ENCODE measurements around the gene SPATA33. TPM values are rescaled to one million over a fixed set of nuclear protein-coding genes. Genes with fewer than 3 reads are reported as not detected.

SPATA33 gene
- total RNA-seq, 1 donor from 2014 or later, result 8.5 TPM

DNA sequence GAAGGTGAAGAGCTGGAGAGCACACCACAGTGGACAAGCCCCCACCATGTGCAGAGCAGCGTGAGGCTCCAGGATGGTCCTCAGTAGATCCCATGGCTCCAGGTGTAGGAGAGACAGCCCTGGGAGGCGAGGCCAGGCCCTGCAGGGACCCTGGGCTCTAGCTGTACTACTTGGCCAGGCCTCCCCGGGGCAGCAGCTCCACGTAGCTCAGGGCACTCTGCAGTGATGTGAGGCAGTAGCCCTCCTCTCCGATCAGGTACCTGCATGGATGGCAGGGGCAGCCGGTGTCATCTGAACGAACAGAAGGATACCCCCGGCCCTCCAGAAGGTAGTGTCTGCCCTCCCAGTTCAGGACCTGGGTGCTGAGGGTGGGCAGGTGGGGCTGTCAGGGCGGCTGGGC is 50.1 kb downstream of the SPATA33 start:
- Mint-ChIP-seq H3K36me3 (ENCODE audit: low read depth) (no peaks in the 10 kb centered on the region), H3K4me1 (peaks cover 8% of the 10 kb centered on the region), H3K9me3 (no peaks in the 10 kb centered on the region), H3K27ac (no peak overlapping the region), H3K27me3 (no peaks in the 10 kb centered on the region), H3K4me3 (no peak overlapping the region)
- no peak for DNase-seq
- ChIA-PET POLR2A (no interaction called here), CTCF (interaction anchor here (0.8 to 5.1 kb wide), 2 partner anchors 85 to 153 kb away, joined by 5 to 102 read pairs; no protein-coding TSS in a partner anchor)
- ATAC-seq (ENCODE audit: low read depth), result no peak
- TF ChIP-seq, protein P1, sequence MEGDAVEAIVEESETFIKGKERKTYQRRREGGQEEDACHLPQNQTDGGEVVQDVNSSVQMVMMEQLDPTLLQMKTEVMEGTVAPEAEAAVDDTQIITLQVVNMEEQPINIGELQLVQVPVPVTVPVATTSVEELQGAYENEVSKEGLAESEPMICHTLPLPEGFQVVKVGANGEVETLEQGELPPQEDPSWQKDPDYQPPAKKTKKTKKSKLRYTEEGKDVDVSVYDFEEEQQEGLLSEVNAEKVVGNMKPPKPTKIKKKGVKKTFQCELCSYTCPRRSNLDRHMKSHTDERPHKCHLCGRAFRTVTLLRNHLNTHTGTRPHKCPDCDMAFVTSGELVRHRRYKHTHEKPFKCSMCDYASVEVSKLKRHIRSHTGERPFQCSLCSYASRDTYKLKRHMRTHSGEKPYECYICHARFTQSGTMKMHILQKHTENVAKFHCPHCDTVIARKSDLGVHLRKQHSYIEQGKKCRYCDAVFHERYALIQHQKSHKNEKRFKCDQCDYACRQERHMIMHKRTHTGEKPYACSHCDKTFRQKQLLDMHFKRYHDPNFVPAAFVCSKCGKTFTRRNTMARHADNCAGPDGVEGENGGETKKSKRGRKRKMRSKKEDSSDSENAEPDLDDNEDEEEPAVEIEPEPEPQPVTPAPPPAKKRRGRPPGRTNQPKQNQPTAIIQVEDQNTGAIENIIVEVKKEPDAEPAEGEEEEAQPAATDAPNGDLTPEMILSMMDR (IDR thresholded peaks at IDR 0.05), result no peak
- intact Hi-C loops (cut with micrococcal nuclease), result no loop called here

DNA sequence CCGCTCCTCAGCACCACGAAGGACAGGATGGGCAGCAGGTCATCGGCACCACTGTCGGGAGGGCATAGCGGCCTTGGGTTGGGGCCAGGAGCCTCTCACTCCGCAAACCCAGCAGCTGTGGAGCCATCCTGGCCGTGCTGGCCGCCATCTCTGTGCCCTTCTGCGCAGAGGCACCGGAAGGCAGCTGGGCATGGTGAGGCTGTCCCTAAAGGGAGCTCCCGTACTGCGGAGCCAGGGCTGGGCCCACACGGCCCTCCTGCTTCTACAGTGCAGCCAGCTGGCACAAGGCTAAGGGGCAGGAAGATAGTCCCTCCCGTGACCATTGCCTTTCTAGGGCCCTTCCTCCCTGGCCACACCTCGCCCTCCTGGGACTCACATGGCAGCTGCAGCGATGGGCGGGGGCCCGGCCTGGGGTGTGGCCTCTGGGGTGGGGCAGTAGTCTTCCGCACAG is 50.9 kb downstream of the SPATA33 start:
- Mint-ChIP-seq H3K27ac (no peak overlapping the region), H3K27me3 (no peaks in the 10 kb centered on the region), H3K4me1 (peaks cover 8% of the 10 kb centered on the region), H3K4me3 (no peak overlapping the region), H3K9me3 (no peaks in the 10 kb centered on the region), H3K36me3 (ENCODE audit: low read depth) (no peaks in the 10 kb centered on the region)
- ChIA-PET POLR2A (interaction anchor here (0.8 kb wide), 1 partner anchor 165 kb away, joined by 3 read pairs; the partner anchor contains the start of gene TCF25), CTCF (interaction anchor here (1.8 to 5.1 kb wide), 2 partner anchors 84 to 152 kb away, joined by 7 to 102 read pairs; no protein-coding TSS in a partner anchor)
- TF ChIP-seq, protein P1 (IDR thresholded peaks at IDR 0.05), result no peak
- DNase-seq, result no peak
- intact Hi-C loops (cut with micrococcal nuclease), result no loop called here
- no peak for ATAC-seq (ENCODE audit: low read depth)

DNA sequence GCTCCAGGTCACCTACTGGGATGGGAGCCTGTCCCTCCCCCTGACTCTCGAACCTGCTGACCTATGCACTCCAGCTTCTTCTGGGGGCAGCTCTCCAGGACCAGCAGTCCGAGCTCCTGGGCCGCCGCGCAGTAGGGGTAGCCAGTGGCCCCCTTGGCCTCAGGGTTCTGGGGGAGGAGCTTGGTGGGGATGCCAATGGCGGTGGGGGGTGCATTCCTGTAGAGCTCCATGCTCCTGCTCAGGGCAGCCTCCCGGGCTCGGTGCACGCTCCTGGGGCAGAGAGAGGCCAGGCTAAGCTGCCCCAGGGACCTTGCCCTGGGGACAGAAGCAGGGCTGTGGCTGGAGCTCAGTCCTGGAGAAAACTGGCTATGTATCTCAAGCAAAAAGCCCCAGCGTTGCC is 51.5 kb downstream of the SPATA33 start:
- Mint-ChIP-seq H3K9me3 (no peaks in the 10 kb centered on the region), H3K4me1 (peaks cover 8% of the 10 kb centered on the region), H3K27me3 (no peaks in the 10 kb centered on the region), H3K27ac (no peak overlapping the region), H3K36me3 (ENCODE audit: low read depth) (no peaks in the 10 kb centered on the region), H3K4me3 (no peak overlapping the region)
- intact Hi-C loops (cut with micrococcal nuclease), result no loop called here
- TF ChIP-seq, protein P1 (IDR thresholded peaks at IDR 0.05), result no peak
- ATAC-seq (ENCODE audit: low read depth) (no peak), DNase-seq (no peak)
- ChIA-PET POLR2A (interaction anchor here (0.8 to 2.2 kb wide), 2 partner anchors 9 to 164 kb away, joined by 3 to 5 read pairs; partner anchors contain the start of gene TCF25), CTCF (interaction anchor here (1.8 to 5.1 kb wide), 2 partner anchors 83 to 152 kb away, joined by 7 to 102 read pairs; no protein-coding TSS in a partner anchor)

DNA sequence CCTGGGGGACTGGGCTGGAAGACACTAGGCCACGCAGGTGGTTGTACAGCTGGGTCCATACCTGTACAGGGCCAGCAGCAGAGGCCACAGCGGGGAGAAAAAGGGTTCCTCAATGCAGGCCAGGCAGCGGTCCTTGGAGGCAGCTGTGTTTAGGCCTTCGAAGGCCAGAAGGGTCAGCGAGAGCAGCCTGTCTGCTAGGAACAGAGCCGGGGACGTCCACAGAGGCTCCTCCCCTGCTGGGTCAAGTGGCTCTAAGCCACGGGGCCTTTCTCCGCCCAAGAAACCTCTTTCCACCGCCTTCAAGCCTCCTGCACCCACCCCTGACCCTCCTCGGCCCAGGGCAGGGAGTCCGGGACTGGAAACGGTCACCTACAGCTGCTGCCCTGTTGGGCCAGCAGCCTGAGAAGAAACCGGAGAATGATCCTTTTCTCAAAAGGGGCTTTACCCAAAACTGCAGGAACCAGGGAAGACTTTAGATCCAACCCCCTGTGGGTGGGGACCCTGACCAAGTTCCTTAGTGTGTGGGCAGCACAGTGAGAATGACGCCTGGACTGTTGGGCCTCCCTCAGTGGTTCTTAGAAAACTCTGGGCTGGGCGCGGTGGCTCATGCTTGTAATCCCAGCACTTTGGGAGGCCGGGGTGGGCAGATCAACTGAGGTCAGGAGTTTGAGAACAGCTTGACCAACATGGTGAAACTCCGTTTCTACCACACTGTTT is 52.2 kb downstream of the SPATA33 start:
- TF ChIP-seq, protein P1 (IDR thresholded peaks at IDR 0.05), result no peak
- H3K9me3 Mint-ChIP-seq, result no peaks in the 10 kb centered on the region
- peaks cover 8% of the 10 kb centered on the region for H3K4me1 Mint-ChIP-seq
- ChIA-PET POLR2A (interaction anchor here (1.2 to 2.2 kb wide), 2 partner anchors 10 kb away, joined by 4 to 5 read pairs; no protein-coding TSS in a partner anchor), CTCF (interaction anchor here (1.8 to 5.1 kb wide), 2 partner anchors 83 to 151 kb away, joined by 7 to 102 read pairs; no protein-coding TSS in a partner anchor)
- H3K36me3 Mint-ChIP-seq (ENCODE audit: low read depth), result peaks cover 2% of the 10 kb centered on the region
- H3K4me3 Mint-ChIP-seq, result no peak overlapping the region
- H3K27ac Mint-ChIP-seq, result no peak overlapping the region
- no peaks in the 10 kb centered on the region for H3K27me3 Mint-ChIP-seq
- DNase-seq (no peak), ATAC-seq (ENCODE audit: low read depth) (no peak)
- intact Hi-C loops (cut with micrococcal nuclease), result no loop called here

All from activated B cell treated with CpG ODN at 0.5 μM for 24 hours (primary cell).